K562 (cell line): ENCODE data around the gene FBXW7. TPM values are rescaled to one million over a fixed set of nuclear protein-coding genes. Genes with fewer than 3 reads are reported as not detected.

ENCODE experiments used
- ATAC-seq: fragments of 200-7000 bp; cut with Tn5 transposase; 3 replicates; pipeline ENCODE4 v1.9.1; 2020; ENCODE audit warnings: moderate library complexity
- BruUV-seq: library from RNA; stranded (reverse); fragments of 400-500 nt; replicated peaks from 2 replicates; lab custom pipeline; 2021; lab: Mats Ljungman, UMichigan
- CTCF ChIA-PET: fragments of 300-600 bp; formaldehyde crosslinking; extraction: SDS; loops from one replicate; lab custom pipeline; 2021; ENCODE audit warnings: low intra/inter-chr PET ratio; lab: Yijun Ruan, JAX
- POLR2A ChIA-PET: fragments of 300-600, 350-650 bp; sonication (Branson Sonifier 250); formaldehyde crosslinking; extraction: SDS; loops from one replicate; lab custom pipeline; 2021; ENCODE audit warnings: antibody characterized with exemption, inconsistent platforms; lab: Yijun Ruan, JAX
- DNase-seq, 4 experiments: peaks; one replicate each; pipeline versions ENCODE4 v3.0.0 to v3.0.0-alpha.2; 2011 to 2018; ENCODE audit warnings: low spot score in 3 of 4, mixed read lengths in 3 of 4; ENCODE audit errors: extremely low read depth in 1 of 4
- FAIRE-seq: peaks from 2 replicates; lab custom pipeline; 2011; peaks lifted over from hg19 to GRCh38; lab: Jason Lieb, UNC
- H2AFZ ChIP-seq: 2 replicates; pipeline ENCODE4 v1.6.0; 2011; ENCODE audit warnings: low read depth, low read length, control low read depth, inconsistent platforms
- H3K27ac ChIP-seq: fragments of 200-600 bp; 3 replicates; pipeline ENCODE4 v1.8.0; 2011; ENCODE audit warnings: low read depth, mild to moderate bottlenecking, control low read depth, inconsistent platforms, low read length, moderate library complexity, mixed read lengths; ENCODE audit errors: extremely low read depth
- H3K27me3 ChIP-seq, 2 experiments: fragments of 300-600 bp in 1 of 2; 2 replicates in 1 of 2; 3 replicates in 1 of 2; pipeline versions ENCODE4 v1.6.0 to v1.8.0; 2011; ENCODE audit warnings: inconsistent platforms in 2 of 2, low read length in 2 of 2, mild to moderate bottlenecking in 1 of 2, mixed read lengths in 1 of 2, moderate library complexity in 1 of 2; ENCODE audit not compliant: control insufficient read depth in 2 of 2, insufficient read depth in 2 of 2
- H3K36me3 ChIP-seq: fragments of 300-600 bp; 3 replicates; pipeline ENCODE4 v1.8.0; 2011; ENCODE audit warnings: mild to moderate bottlenecking, low read length, inconsistent platforms; ENCODE audit not compliant: control insufficient read depth, insufficient read depth
- H3K4me1 ChIP-seq, 2 experiments: fragments of 200-600 bp in 1 of 2; replicated peaks in 1 of 2; 2 replicates in 1 of 2; 3 replicates in 1 of 2; pipeline versions ENCODE4 v1.5.1 to v1.8.0; 2011; ENCODE audit warnings: inconsistent platforms in 2 of 2, low read length in 2 of 2, mild to moderate bottlenecking in 1 of 2, mixed read lengths in 1 of 2, moderate library complexity in 1 of 2; ENCODE audit not compliant: control insufficient read depth in 2 of 2, insufficient read depth in 2 of 2
- H3K4me2 ChIP-seq: 2 replicates; pipeline ENCODE4 v1.6.1; 2011; ENCODE audit warnings: low read length, control low read depth, inconsistent platforms, mixed read lengths; ENCODE audit not compliant: insufficient read depth
- H3K4me3 ChIP-seq: fragments of 200-600 bp; sonication (generic), shearing (Covaris generic); 2 replicates; pipeline ENCODE4 v1.5.1; 2016; ENCODE audit warnings: control low read depth, inconsistent platforms
- H3K79me2 ChIP-seq: fragments of 200-600 bp; 3 replicates; pipeline ENCODE4 v1.8.0; 2011; ENCODE audit warnings: low read length, inconsistent platforms; ENCODE audit not compliant: control insufficient read depth, insufficient read depth
- H3K9ac ChIP-seq, 2 experiments: 2 replicates each; pipeline versions ENCODE4 v1.6.0 to v1.6.1; 2011; ENCODE audit warnings: low read depth in 2 of 2, low read length in 2 of 2, control low read depth in 1 of 2, inconsistent platforms in 1 of 2, mild to moderate bottlenecking in 1 of 2, mixed read lengths in 1 of 2; ENCODE audit not compliant: insufficient read depth in 1 of 2
- H3K9me1 ChIP-seq: one replicate; pipeline ENCODE4 v1.6.0; 2011; ENCODE audit warnings: inconsistent platforms, mild to moderate bottlenecking, low read length, moderate library complexity; ENCODE audit not compliant: control insufficient read depth, insufficient read depth
- H3K9me3 ChIP-seq: replicated peaks from 2 replicates; pipeline ENCODE4 v1.5.1; 2011; ENCODE audit warnings: low read depth, low read length, inconsistent platforms; ENCODE audit not compliant: control insufficient read depth, insufficient read depth
- H4K20me1 ChIP-seq: replicated peaks from 2 replicates; pipeline ENCODE4 v1.6.1; 2011; ENCODE audit warnings: low read length, inconsistent platforms, mixed read lengths; ENCODE audit not compliant: control insufficient read depth, insufficient read depth
- CBFB ChIP-seq: sonication (generic); formaldehyde crosslinking; IDR thresholded peaks from 2 replicates; pipeline ENCODE4 v1.4.0; 2020; ENCODE audit warnings: mild to moderate bottlenecking, missing genetic modification reagents
- NR2C1 ChIP-seq, 2 experiments: fragments of 450-650 bp; IDR thresholded peaks; 2 replicates each; pipeline ENCODE4 v1.6.1; 2017; ENCODE audit warnings: mild to moderate bottlenecking in 2 of 2, antibody characterized with exemption in 1 of 2, inconsistent platforms in 1 of 2, missing compliant biosample characterization in 1 of 2, missing genetic modification characterization in 1 of 2
- PTTG1 ChIP-seq: fragments of 450-650 bp; IDR thresholded peaks from 2 replicates; pipeline ENCODE4 v1.6.1; 2016; ENCODE audit warnings: low read depth, mild to moderate bottlenecking, missing genetic modification characterization, missing compliant biosample characterization
- SAFB2 ChIP-seq: fragments of 200-400 bp; formaldehyde crosslinking; IDR thresholded peaks from 2 replicates; pipeline ENCODE4 v1.6.1; 2018; ENCODE audit warnings: borderline replicate concordance, low read length, low read depth, moderate library complexity; ENCODE audit not compliant: severe bottlenecking
- SMARCA5 ChIP-seq: fragments of 450-650 bp; IDR thresholded peaks from 2 replicates; pipeline ENCODE4 v1.6.1; 2016
- ZNF830 ChIP-seq: fragments of 250-450 bp; sonication (Bioruptor Pico); IDR thresholded peaks from 2 replicates; pipeline ENCODE4 v1.5.0; 2021; ENCODE audit warnings: mild to moderate bottlenecking
- WGBS: fragments of 100-300 bp; shearing (Covaris generic); methylation state at CpG from one replicate; pipeline ENCODE4 v1.1.6; 2016; ENCODE audit warnings: low coverage, mixed read lengths; ENCODE audit not compliant: insufficient coverage; ENCODE audit errors: missing lambda C conversion rate; 5-methylcytosine and 5-hydroxymethylcytosine counted together
- in situ Hi-C: fragments of 300-500 bp; cut with MboI; formaldehyde crosslinking; loops from 4 replicates; pipeline ENCODE4 v1.15.0; 2018; ENCODE audit warnings: inconsistent platforms, mixed read lengths
- intact Hi-C: fragments of 100-400 bp; cut with micrococcal nuclease; formaldehyde crosslinking; loops from 2 replicates; pipeline ENCODE4 v1.14.2; 2022
- polyA plus RNA-seq, 8 experiments: library from polyadenylated mRNA; depleted of rRNA in 4 of 8; stranded (reverse) in 5 of 8; unstranded in 3 of 8; fragments of >200 nt; fragmentation: Nextera tagmentation in 2 of 8; fragmentation: Illumina TruSeq in 1 of 8; extraction: Ambion mirVana in 2 of 8; extraction: Trizol in 1 of 8; gene quantifications; 2 replicates each; pipeline versions ENCODE4 v1.2.1 to v1.2.3, GENCODE V29; 2011 to 2014; ENCODE audit warnings: inconsistent platforms in 1 of 8, missing spikeins in 1 of 8
- total RNA-seq, 7 experiments: library from RNA; depleted of rRNA in 6 of 7; stranded (reverse); fragments of >200 nt in 6 of 7; fragmentation: Illumina TruSeq in 2 of 7; extraction: Trizol in 2 of 7; gene quantifications; 2 replicates each; pipeline versions ENCODE4 v1.2.1 to v1.2.3, GENCODE V29; 2011 to 2021; ENCODE audit warnings: low replicate concordance in 1 of 7
- TF ChIP-seq, protein P1 (sequence below): fragments of 200-600 bp; sonication (generic); IDR thresholded peaks from one replicate; pipeline ENCODE4 v1.6.1; 2012; ENCODE audit warnings: mild to moderate bottlenecking, low read depth, low read length, inconsistent platforms

Gene FBXW7
- total and polyA plus RNA-seq, 9 of the 15 experiments (the other 6 are each of a cell fraction or from before 2014, with no cell fraction given), result 6.8 to 44.2 (median 16.4) TPM

DNA sequence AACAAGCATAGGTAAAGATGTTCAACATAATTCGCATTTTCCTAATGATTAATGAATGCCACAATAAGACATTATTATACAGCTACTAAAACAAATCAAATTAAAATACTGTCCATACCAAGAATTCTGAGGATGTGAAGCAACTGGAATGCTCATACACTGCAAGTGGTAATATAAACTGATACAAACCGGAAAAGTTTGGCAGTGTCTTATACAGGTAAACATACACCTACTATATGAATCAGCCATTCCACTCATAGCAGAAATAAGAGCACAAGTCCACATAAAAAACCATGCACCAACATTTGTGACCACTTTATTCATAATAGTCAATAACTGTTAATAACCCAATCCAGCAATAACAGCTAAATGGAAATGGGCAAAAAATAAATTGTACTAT, 79.3 kb downstream of the FBXW7 start:
- intact Hi-C loops, result loop anchor here (5.0 kb wide), 1 partner anchor 281 kb away; no protein-coding TSS in a partner anchor
- CTCF ChIA-PET, result no interaction called here
- peaks cover 25% of the 10 kb centered on the region; the same call in 2 of the 3 replicates for H3K79me2 ChIP-seq
- DNase-seq (no peak), FAIRE-seq (no peak), ATAC-seq (no peak)
- H3K4me3 ChIP-seq, result no peak overlapping the region
- 0 out of 2 replicates have a peak, but pooled peaks cover 5% of the 10 kb centered on the region for H4K20me1 ChIP-seq
- no peaks in the 10 kb centered on the region for H3K27me3 ChIP-seq
- no peaks in the 10 kb centered on the region for H3K9me3 ChIP-seq
- no peak overlapping the region for H3K9ac ChIP-seq
- H3K36me3 ChIP-seq, result no peaks in the 10 kb centered on the region
- H3K4me2 ChIP-seq, result no peak overlapping the region
- H3K9me1 ChIP-seq, result no peaks in the 10 kb centered on the region
- in situ Hi-C loops, result no loop called here
- no peak overlapping the region for H3K27ac ChIP-seq
- 85% methylated on average over 2 of the region's 2 CpGs for WGBS
- TF ChIP-seq SAFB2 (no peak), NR2C1 (IDR thresholded peaks at IDR 0.05) (no peak), NR2C1 (tag; IDR thresholded peaks at IDR 0.05) (no peak), CBFB (no peak), PTTG1 (tag) (no peak), SMARCA5 (no peak), ZNF830 (CRISPR knock-in tag) (no peak)
- TF ChIP-seq, protein P1, sequence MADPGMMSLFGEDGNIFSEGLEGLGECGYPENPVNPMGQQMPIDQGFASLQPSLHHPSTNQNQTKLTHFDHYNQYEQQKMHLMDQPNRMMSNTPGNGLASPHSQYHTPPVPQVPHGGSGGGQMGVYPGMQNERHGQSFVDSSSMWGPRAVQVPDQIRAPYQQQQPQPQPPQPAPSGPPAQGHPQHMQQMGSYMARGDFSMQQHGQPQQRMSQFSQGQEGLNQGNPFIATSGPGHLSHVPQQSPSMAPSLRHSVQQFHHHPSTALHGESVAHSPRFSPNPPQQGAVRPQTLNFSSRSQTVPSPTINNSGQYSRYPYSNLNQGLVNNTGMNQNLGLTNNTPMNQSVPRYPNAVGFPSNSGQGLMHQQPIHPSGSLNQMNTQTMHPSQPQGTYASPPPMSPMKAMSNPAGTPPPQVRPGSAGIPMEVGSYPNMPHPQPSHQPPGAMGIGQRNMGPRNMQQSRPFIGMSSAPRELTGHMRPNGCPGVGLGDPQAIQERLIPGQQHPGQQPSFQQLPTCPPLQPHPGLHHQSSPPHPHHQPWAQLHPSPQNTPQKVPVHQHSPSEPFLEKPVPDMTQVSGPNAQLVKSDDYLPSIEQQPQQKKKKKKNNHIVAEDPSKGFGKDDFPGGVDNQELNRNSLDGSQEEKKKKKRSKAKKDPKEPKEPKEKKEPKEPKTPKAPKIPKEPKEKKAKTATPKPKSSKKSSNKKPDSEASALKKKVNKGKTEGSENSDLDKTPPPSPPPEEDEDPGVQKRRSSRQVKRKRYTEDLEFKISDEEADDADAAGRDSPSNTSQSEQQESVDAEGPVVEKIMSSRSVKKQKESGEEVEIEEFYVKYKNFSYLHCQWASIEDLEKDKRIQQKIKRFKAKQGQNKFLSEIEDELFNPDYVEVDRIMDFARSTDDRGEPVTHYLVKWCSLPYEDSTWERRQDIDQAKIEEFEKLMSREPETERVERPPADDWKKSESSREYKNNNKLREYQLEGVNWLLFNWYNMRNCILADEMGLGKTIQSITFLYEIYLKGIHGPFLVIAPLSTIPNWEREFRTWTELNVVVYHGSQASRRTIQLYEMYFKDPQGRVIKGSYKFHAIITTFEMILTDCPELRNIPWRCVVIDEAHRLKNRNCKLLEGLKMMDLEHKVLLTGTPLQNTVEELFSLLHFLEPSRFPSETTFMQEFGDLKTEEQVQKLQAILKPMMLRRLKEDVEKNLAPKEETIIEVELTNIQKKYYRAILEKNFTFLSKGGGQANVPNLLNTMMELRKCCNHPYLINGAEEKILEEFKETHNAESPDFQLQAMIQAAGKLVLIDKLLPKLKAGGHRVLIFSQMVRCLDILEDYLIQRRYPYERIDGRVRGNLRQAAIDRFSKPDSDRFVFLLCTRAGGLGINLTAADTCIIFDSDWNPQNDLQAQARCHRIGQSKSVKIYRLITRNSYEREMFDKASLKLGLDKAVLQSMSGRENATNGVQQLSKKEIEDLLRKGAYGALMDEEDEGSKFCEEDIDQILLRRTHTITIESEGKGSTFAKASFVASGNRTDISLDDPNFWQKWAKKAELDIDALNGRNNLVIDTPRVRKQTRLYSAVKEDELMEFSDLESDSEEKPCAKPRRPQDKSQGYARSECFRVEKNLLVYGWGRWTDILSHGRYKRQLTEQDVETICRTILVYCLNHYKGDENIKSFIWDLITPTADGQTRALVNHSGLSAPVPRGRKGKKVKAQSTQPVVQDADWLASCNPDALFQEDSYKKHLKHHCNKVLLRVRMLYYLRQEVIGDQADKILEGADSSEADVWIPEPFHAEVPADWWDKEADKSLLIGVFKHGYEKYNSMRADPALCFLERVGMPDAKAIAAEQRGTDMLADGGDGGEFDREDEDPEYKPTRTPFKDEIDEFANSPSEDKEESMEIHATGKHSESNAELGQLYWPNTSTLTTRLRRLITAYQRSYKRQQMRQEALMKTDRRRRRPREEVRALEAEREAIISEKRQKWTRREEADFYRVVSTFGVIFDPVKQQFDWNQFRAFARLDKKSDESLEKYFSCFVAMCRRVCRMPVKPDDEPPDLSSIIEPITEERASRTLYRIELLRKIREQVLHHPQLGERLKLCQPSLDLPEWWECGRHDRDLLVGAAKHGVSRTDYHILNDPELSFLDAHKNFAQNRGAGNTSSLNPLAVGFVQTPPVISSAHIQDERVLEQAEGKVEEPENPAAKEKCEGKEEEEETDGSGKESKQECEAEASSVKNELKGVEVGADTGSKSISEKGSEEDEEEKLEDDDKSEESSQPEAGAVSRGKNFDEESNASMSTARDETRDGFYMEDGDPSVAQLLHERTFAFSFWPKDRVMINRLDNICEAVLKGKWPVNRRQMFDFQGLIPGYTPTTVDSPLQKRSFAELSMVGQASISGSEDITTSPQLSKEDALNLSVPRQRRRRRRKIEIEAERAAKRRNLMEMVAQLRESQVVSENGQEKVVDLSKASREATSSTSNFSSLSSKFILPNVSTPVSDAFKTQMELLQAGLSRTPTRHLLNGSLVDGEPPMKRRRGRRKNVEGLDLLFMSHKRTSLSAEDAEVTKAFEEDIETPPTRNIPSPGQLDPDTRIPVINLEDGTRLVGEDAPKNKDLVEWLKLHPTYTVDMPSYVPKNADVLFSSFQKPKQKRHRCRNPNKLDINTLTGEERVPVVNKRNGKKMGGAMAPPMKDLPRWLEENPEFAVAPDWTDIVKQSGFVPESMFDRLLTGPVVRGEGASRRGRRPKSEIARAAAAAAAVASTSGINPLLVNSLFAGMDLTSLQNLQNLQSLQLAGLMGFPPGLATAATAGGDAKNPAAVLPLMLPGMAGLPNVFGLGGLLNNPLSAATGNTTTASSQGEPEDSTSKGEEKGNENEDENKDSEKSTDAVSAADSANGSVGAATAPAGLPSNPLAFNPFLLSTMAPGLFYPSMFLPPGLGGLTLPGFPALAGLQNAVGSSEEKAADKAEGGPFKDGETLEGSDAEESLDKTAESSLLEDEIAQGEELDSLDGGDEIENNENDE, result no peak
- no TSS peak for BruUV-seq
- no peaks in the 10 kb centered on the region; a peak in 1 of 5 replicates for H3K4me1 ChIP-seq
- POLR2A ChIA-PET, result interaction anchor here (1.1 kb wide), 1 partner anchor 42 kb away, joined by 3 read pairs; no protein-coding TSS in a partner anchor
- no peak overlapping the region for H2AFZ ChIP-seq
